ENCODE measurements around the gene GATM.

Gene GATM

GRCh38 chr15:45378149-45378912 lies at the start of gene GATM:
Gene GATM (minus strand): TSS chr15:45378544. CDS start chr15:45378453, 91 bp downstream.
- DNase-seq (ENCODE audit: low read depth): peak; percentile 48

GRCh38 chr15:45427085-45427484 lies 48.7 kb upstream of the GATM start:
- DNase-seq (ENCODE audit: low read depth): no peak

GRCh38 chr15:45425135-45425534 lies 46.8 kb upstream of the GATM start:
- no peak for DNase-seq (ENCODE audit: low read depth)

- no peak for DNase-seq (ENCODE audit: low read depth)
Observed at GRCh38 chr15:45424429-45424828, 46.1 kb upstream of the GATM start.

- DNase-seq (ENCODE audit: low read depth): no peak
Observed at GRCh38 chr15:45417303-45417950, 39.1 kb upstream of the GATM start.

GRCh38 chr15:45414215-45414885 lies 36.0 kb upstream of the GATM start:
- no peak for DNase-seq (ENCODE audit: low read depth)

- no peak for DNase-seq (ENCODE audit: low read depth)
Observed at GRCh38 chr15:45409596-45409995, 31.3 kb upstream of the GATM start.

- no peak for DNase-seq (ENCODE audit: low read depth)
Observed at GRCh38 chr15:45407786-45408185, 29.4 kb upstream of the GATM start.

- no peak for DNase-seq (ENCODE audit: low read depth)
Observed at GRCh38 chr15:45402955-45403877, 24.9 kb upstream of the GATM start.

- peak; percentile 98 for DNase-seq (ENCODE audit: low read depth)
Observed at GRCh38 chr15:45402162-45402954, 24.0 kb upstream of the GATM start.

- DNase-seq (ENCODE audit: low read depth): no peak
Observed at GRCh38 chr15:45401665-45402161, 23.4 kb upstream of the GATM start.

GRCh38 chr15:45399381-45400212 lies 21.3 kb upstream of the GATM start:
- DNase-seq (ENCODE audit: low read depth): no peak

- DNase-seq (ENCODE audit: low read depth): no peak
Observed at GRCh38 chr15:45397116-45397665, 18.8 kb upstream of the GATM start.

- DNase-seq (ENCODE audit: low read depth): no peak
Observed at GRCh38 chr15:45395943-45396342, 17.6 kb upstream of the GATM start.

- no peak for DNase-seq (ENCODE audit: low read depth)
Observed at GRCh38 chr15:45394681-45395080, 16.3 kb upstream of the GATM start.

- no peak for DNase-seq (ENCODE audit: low read depth)
Observed at GRCh38 chr15:45393851-45394250, 15.5 kb upstream of the GATM start.

GRCh38 chr15:45392584-45392855 lies 14.2 kb upstream of the GATM start:
- DNase-seq (ENCODE audit: low read depth): no peak

GRCh38 chr15:45391746-45392583 lies 13.6 kb upstream of the GATM start:
- no peak for DNase-seq (ENCODE audit: low read depth)

- DNase-seq (ENCODE audit: low read depth): no peak
Observed at GRCh38 chr15:45389351-45389750, 11.0 kb upstream of the GATM start.

All from HS-27A (cell line).